ENCODE measurements around the gene CEP63.

CEP63 gene

DNA sequence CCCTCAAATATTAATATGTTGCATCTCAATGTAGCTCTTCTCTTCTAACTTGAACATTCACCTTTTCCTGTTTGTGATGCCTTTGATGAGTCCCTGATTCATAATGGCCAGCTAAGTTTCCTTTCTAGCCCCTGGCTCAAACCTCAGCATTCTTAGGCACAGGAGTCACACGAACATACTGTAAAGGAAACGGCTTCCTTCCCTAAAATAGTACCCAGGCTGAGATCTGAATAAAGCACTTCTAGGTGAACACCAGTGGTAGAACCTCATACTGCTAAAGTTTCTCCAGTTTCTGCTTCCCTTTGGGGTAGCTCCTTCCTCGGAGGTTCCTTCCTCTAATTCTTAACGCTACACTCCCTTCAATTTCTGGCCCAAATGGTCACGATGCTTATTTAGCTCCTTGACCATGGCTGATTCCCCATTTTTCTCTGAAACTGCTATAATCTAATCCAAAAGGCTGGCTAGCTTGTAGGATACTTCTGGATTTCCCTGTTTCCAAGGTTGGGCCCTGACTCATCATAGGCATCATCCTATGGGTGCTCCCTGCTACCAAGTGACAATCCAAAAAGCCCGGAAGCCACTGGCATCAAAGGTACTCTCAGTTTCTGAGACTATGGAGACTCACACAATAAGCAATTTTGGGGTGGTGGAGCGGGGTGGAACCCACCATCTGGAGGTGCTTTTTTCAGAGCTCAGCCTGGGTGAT is 2.5 kb upstream of the CEP63 start:
- TF ChIP-seq, protein P1, sequence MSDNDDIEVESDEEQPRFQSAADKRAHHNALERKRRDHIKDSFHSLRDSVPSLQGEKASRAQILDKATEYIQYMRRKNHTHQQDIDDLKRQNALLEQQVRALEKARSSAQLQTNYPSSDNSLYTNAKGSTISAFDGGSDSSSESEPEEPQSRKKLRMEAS (IDR thresholded peaks at IDR 0.05; ENCODE audit: low read depth, low read length): no peak
- DNase-seq (ENCODE audit: low read depth): no peak
- peak overlapping the region; percentile 32 for H3K4me3 ChIP-seq (ENCODE audit: low read depth, low read length)

DNA sequence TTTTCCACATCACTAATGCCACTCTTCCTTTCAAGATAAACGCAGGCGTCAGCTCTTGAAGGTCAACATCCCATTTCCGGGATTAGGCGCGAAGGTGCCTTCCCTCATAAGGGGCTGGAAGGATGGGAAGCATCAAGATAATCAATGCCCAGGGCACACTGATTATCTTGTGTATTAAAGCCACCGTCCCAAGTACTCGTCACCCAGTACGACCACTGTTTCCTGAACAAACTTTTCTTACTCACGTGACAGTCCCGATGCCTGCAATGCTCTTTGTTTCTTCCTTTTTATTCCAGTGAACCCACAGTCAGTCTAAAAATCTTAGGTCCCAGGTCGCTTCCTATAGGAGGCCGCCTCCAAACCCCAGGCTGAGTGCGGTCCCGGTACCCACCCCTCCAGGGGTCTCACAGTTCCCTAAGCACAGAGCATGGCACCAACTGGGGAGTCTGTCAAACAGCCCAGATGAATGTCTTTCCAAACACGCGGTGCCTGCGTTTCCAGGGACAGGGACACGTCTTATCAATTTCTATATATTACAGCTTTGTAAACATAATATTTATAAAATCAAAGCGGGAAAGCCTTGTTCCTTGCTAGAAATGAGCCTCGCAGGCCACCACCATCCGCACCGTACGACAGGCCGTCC is 661 bp upstream of the CEP63 start:
- H3K4me3 ChIP-seq (ENCODE audit: low read depth, low read length): peak overlapping the region; percentile 91
- no peak for DNase-seq (ENCODE audit: low read depth)
- TF ChIP-seq MYC (IDR thresholded peaks at IDR 0.05; ENCODE audit: low read depth, low read length): no peak
- TF ChIP-seq, protein P1 (IDR thresholded peaks at IDR 0.05; ENCODE audit: low read depth, low read length): peak; percentile 63
- TF ChIP-seq, protein P2, sequence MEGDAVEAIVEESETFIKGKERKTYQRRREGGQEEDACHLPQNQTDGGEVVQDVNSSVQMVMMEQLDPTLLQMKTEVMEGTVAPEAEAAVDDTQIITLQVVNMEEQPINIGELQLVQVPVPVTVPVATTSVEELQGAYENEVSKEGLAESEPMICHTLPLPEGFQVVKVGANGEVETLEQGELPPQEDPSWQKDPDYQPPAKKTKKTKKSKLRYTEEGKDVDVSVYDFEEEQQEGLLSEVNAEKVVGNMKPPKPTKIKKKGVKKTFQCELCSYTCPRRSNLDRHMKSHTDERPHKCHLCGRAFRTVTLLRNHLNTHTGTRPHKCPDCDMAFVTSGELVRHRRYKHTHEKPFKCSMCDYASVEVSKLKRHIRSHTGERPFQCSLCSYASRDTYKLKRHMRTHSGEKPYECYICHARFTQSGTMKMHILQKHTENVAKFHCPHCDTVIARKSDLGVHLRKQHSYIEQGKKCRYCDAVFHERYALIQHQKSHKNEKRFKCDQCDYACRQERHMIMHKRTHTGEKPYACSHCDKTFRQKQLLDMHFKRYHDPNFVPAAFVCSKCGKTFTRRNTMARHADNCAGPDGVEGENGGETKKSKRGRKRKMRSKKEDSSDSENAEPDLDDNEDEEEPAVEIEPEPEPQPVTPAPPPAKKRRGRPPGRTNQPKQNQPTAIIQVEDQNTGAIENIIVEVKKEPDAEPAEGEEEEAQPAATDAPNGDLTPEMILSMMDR (IDR thresholded peaks at IDR 0.05; ENCODE audit: low read depth, low read length): no peak

DNA sequence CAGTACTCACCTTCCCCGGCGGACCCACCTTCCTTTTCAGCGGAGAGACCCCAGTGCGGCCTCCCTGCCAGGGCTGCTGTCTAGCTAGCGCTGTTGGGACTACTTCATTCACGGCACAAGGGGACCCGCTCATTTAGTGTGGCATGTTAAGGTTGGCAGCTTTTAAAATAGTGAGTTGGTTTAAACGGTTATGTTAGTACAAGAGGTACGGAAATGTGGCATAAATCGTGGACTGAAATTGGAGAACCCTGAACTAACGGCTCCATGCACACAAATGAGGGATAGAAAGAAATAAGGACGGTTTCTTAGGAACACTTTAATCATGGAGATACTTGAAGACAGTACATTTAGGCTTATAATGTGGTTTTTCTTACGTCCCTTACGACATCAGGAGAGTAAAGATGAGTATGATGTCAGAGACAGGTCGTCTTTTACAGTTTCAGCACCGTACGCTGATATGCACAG is 752 bp downstream of the CEP63 start:
- H3K4me3 ChIP-seq (ENCODE audit: low read depth, low read length): peak overlapping the region; percentile 94
- peak; percentile 54 for DNase-seq (ENCODE audit: low read depth)

DNA sequence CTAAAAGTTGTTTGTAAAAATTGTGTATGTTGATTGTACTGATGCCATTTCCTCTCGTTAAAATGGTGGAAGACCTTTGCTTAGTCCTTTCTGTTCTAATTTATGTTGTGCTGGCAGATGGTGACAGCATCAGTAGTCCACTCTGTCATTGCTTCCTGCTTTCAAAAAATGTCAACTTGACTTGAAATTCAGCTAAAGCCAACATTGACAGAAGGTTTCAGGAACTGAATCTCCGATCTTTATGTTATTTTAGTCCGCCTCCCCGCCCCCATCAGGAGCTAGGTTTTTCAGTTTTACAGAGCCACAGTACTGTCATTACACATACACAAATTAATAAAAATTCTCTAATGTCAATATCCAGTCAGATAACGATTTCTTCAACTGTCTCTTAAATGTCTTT is 1.5 kb downstream of the CEP63 start:
- DNase-seq (ENCODE audit: low read depth): peak; percentile 70
- TF ChIP-seq POLR2A (IDR thresholded peaks at IDR 0.05; ENCODE audit: extremely low read depth, insufficient read length) (no peak), MYC (IDR thresholded peaks at IDR 0.05; ENCODE audit: low read depth, low read length) (no peak)
- TF ChIP-seq, protein P1 (IDR thresholded peaks at IDR 0.05; ENCODE audit: low read depth, low read length): no peak
- TF ChIP-seq, protein P2 (IDR thresholded peaks at IDR 0.05; ENCODE audit: low read depth, low read length): no peak
- H3K4me3 ChIP-seq (ENCODE audit: low read depth, low read length): peak overlapping the region; percentile 94

More for the DNA sequence above, 752 bp downstream of the CEP63 start:
- TF ChIP-seq MYC (IDR thresholded peaks at IDR 0.05; ENCODE audit: low read depth, low read length) (no peak), POLR2A (IDR thresholded peaks at IDR 0.05; ENCODE audit: extremely low read depth, insufficient read length) (no peak)
- TF ChIP-seq, protein P1 (IDR thresholded peaks at IDR 0.05; ENCODE audit: low read depth, low read length): no peak
- TF ChIP-seq, protein P2 (IDR thresholded peaks at IDR 0.05; ENCODE audit: low read depth, low read length): no peak

DNA sequence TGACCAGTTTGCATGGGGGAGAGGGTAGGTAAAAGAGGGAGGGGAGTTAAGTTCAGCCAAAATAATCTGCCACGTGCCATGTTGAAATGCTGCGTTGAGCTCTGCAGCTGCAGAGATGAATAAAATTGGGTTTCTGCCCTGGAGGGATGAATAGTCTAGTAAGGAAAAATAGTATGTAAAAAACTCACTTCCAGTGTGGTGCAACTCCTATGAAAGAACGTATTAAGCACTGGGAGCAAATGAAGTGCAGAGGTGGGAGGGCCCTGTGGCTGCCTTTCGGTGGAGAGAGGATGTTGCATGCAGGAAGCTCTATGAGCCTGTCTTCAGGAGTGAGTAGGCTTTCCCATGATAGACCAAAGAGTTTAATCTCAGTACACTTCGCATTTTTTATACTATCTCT is 8.6 kb downstream of the CEP63 start:
- DNase-seq (ENCODE audit: low read depth): peak; percentile 87
- H3K4me3 ChIP-seq (ENCODE audit: low read depth, low read length): peak overlapping the region; percentile 29
- TF ChIP-seq, protein P2 (IDR thresholded peaks at IDR 0.05; ENCODE audit: low read depth, low read length): no peak
- TF ChIP-seq, protein P1 (IDR thresholded peaks at IDR 0.05; ENCODE audit: low read depth, low read length): peak; percentile 62

DNA sequence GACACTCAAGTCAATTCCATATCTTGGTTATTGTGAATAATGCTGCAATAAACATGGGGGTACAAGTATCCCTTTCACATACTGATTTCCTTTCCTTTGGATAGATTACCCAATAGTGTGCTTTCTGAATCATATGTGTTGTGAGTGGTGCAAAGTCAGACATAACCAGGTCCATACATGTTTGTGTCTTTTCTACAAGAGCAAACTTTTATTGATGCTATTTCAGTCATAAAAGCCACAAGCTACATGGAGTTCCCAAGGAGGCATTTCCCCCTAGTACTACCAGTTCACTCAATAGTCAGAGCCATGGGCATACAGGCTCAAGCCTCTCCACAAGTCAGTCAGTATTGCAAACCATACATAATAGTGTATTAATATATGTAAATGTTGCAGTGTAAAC is 10.1 kb downstream of the CEP63 start:
- H3K4me3 ChIP-seq (ENCODE audit: low read depth, low read length): no peak overlapping the region
- DNase-seq (ENCODE audit: low read depth): no peak
- no peak for TF ChIP-seq MYC (IDR thresholded peaks at IDR 0.05; ENCODE audit: low read depth, low read length)

All from NB4 (cell line).